Large intestine (tissue), 3 donors: ENCODE data around the gene ZNF230. TPM values are rescaled to one million over a fixed set of nuclear protein-coding genes. Genes with fewer than 3 reads are reported as not detected.

Experiments used
- DNase-seq, 2 donors: peaks; one replicate each; pipeline versions ENCODE4 v3.0.0 to v3.0.0-alpha.2; 2013
- H3K27ac ChIP-seq: one replicate; pipeline ENCODE4 v1.5.1; 2013; ENCODE audit warnings: low read length
- H3K27me3 ChIP-seq: 2 replicates; pipeline ENCODE4 v1.6.1; 2013; ENCODE audit warnings: low read length; ENCODE audit not compliant: control insufficient read depth, insufficient read depth
- H3K36me3 ChIP-seq: 2 replicates; pipeline ENCODE4 v1.6.1; 2013; ENCODE audit warnings: low read length; ENCODE audit not compliant: control insufficient read depth, insufficient read depth
- H3K4me1 ChIP-seq: one replicate; pipeline ENCODE4 v1.6.1; 2013; ENCODE audit warnings: low read length; ENCODE audit not compliant: control insufficient read depth, insufficient read depth
- H3K4me3 ChIP-seq: one replicate; pipeline ENCODE4 v1.5.1; 2013; ENCODE audit warnings: low read length
- H3K9me3 ChIP-seq: one replicate; pipeline ENCODE4 v1.6.1; 2013; ENCODE audit warnings: mild to moderate bottlenecking, low read depth, low read length, moderate library complexity; ENCODE audit not compliant: control insufficient read depth
- WGBS: methylation state at CpG from one replicate; pipeline ENCODE4 v1.1.5; 2013; ENCODE audit warnings: low lambda C conversion rate; ENCODE audit not compliant: insufficient coverage; 5-methylcytosine and 5-hydroxymethylcytosine counted together
- polyA plus RNA-seq: library from polyadenylated mRNA; unstranded; fragments of 120-200 nt; gene quantifications from one replicate; pipeline ENCODE4 v1.2.1, GENCODE V29; 2013

ZNF230 gene
- polyA plus RNA-seq, 1 donor = 5.7 TPM

DNA sequence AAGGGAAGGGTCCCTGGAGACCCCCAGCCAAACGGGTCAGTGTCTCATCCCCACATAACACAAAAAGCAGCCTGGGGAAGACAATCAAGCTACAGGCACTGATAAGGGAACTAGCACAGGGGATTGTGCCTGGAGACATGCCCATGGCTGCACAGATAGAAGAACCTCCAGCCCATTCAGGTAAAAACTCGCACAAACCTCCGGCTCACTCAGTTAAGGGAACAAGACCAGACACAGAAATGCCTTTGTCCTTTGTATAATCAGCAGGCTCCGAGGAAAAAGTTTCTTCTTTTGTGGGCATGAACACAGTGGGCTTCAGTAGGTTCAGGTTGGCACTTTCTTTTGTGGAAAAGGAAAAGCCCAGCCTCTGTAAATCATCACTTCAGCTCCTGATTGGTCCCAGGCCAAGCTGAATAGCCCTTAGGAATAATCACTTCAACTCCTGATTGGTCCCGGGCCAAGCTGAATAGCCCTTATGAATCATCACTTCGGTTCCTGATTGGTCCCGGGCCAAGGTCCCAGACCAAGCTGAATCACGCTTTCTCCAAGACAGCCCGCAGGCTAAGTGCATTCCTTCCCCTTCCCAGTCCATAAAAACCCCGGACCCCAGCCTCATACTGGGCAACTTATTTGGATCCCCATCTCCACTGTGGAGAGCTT lies 5.0 kb upstream of the ZNF230 start:
- no peak overlapping the region for H3K27ac ChIP-seq
- H3K36me3 ChIP-seq = peaks cover 25% of the 10 kb centered on the region
- DNase-seq = no peak
- no peak overlapping the region for H3K4me3 ChIP-seq
- no CpG with 5 or more reads among the region's 10 CpGs for WGBS
- no peaks in the 10 kb centered on the region for H3K9me3 ChIP-seq
- no peaks in the 10 kb centered on the region for H3K4me1 ChIP-seq
- no peaks in the 10 kb centered on the region for H3K27me3 ChIP-seq

DNA sequence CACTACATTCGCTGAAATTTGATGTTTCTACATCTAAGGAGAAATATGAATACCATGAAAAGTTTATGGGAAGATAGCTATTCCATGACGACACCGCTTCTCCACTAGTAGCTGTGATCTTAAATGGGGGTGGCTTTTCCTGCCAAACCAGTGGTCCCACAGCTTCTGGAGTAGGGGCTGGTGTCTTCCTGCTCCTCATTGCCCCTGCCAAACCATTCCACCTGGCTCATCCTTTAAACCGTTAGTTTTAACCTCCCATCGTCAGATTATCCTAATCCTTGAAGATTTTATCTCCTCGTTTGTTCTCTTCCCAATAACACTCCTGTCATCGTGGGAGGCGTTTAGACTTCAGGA lies 568 bp upstream of the ZNF230 start:
- Histone ChIP-seq H3K4me1 (peaks cover 3% of the 10 kb centered on the region), H3K9me3 (no peaks in the 10 kb centered on the region), H3K36me3 (peaks cover under 1% of the 10 kb centered on the region), H3K27ac (peak overlapping the region; percentile 78), H3K27me3 (no peaks in the 10 kb centered on the region), H3K4me3 (peak overlapping the region; percentile 81)
- 0% methylated on average over 2 of the region's 8 CpGs for WGBS
- no peak for DNase-seq

DNA sequence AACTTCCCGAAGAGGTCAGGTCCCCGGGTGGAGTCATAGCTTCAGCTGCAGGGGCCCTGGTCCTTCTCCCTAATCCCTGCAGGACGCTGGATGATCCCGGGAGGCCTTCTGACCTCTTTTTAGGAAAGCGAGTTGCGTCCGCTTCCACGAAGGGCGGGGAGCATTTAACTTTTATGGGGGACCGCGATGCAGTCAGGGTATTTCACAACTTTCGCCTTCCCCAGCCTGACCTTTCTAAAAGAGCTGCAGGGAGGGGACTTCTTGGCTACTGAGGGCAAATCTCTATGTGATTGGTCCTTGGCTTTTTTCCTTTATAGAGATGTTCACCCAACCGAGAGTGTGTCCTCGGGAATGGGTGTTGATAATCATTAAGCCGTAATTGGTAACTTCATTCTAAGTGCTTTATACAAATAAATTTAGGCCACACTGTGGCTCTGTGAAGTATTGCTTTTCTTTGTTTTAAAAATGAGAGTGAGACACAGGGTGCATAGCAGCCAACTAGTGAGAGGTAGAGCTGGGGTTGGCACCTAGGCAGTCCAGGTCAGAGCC lies 778 bp downstream of the ZNF230 start:
- Histone ChIP-seq H3K27me3 (no peaks in the 10 kb centered on the region), H3K9me3 (no peaks in the 10 kb centered on the region), H3K4me3 (peak overlapping the region; percentile 81), H3K4me1 (peaks cover 3% of the 10 kb centered on the region), H3K27ac (peak overlapping the region; percentile 78), H3K36me3 (peaks cover 14% of the 10 kb centered on the region)
- peak in 1 of 2 donors; percentile 46 for DNase-seq
- no CpG with 5 or more reads among the region's 15 CpGs for WGBS

DNA sequence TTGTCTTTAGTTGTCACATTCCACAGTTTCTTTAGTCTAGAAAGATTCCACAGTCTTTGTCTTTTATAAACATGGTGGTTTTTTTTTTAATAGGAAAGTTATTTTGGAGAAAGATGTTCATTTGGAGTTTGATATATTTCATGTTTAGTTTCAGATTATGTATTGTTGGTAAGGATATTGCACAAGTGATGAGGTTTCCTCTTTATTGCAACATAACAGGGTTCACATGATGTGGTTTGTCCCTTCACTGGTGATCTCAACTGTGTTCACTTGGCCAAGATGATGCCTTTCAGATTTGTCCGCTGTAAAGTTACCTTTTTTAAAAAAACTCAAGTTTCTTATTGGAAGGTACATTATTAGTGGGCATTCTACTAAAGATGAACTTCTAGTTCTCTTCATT lies 3.2 kb downstream of the ZNF230 start:
- Histone ChIP-seq H3K9me3 (peaks cover 10% of the 10 kb centered on the region), H3K36me3 (peaks cover 37% of the 10 kb centered on the region), H3K27me3 (no peaks in the 10 kb centered on the region), H3K4me1 (peaks cover 3% of the 10 kb centered on the region), H3K4me3 (no peak overlapping the region), H3K27ac (no peak overlapping the region)
- whole genome bisulfite sequencing = no CpG with 5 or more reads among the region's 1 CpG
- DNase-seq = no peak

DNA sequence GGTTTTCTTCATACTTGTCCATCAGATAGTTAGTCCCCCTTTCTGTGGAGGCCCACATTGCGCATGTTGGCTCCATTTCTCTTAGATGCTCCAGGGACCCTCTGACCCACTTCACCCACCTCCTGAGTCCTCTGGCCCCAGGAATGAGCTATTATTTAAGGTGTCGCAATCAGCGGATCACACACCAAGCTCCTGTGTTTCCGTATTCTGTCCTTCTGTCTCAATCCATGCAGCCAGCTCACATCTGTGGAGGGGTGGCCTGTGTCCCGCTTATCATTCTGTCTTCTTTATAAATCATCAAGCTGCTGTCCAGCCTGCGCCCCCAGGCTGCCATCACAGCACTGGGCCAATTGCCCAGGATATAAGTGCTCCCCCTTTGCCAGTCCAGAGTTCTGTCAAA lies 4.7 kb downstream of the ZNF230 start:
- no CpG with 5 or more reads among the region's 6 CpGs for WGBS
- Histone ChIP-seq H3K27me3 (no peaks in the 10 kb centered on the region), H3K4me3 (no peak overlapping the region), H3K36me3 (peaks cover 45% of the 10 kb centered on the region), H3K27ac (no peak overlapping the region), H3K9me3 (peaks cover 12% of the 10 kb centered on the region), H3K4me1 (peaks cover 3% of the 10 kb centered on the region)
- DNase-seq = no peak

DNA sequence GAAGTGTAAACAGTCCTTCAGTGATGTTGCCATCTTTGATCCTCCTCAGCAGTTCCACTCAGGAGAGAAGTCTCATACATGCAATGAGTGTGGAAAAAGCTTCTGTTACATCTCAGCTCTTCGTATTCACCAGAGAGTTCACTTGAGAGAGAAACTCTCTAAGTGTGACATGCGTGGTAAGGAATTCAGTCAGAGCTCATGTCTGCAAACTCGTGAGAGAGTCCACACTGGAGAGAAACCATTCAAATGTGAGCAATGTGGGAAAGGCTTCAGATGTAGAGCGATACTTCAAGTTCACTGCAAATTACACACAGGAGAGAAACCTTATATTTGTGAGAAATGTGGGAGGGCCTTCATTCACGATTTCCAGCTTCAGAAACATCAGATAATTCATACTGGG lies 7.7 kb downstream of the ZNF230 start:
- Histone ChIP-seq H3K4me3 (no peak overlapping the region), H3K4me1 (no peaks in the 10 kb centered on the region), H3K9me3 (peaks cover 12% of the 10 kb centered on the region), H3K36me3 (peaks cover 45% of the 10 kb centered on the region), H3K27me3 (no peaks in the 10 kb centered on the region), H3K27ac (no peak overlapping the region)
- DNase-seq = no peak
- no CpG with 5 or more reads among the region's 5 CpGs for WGBS

DNA sequence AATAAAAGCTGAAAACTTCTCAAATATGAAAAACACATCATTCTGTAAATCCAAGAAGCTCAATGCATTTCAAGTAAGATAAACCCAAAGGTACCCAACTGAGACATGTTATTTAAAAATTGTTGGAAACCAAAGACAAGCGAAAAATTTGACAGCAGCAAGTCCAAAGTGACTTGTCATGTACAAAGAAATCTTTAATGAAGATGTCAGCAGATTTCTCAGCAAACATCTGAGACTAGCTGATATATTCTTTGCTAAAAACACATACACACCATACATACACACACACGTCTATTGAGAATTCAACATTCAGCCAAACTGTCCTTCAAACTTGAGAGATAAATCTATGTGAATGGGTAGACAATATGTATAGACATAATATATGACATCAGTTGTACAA lies 16.7 kb downstream of the ZNF230 start:
- H3K4me1 ChIP-seq = no peaks in the 10 kb centered on the region
- H3K27me3 ChIP-seq = no peaks in the 10 kb centered on the region
- 20% methylated on average over 1 of the region's 2 CpGs for WGBS

DNA sequence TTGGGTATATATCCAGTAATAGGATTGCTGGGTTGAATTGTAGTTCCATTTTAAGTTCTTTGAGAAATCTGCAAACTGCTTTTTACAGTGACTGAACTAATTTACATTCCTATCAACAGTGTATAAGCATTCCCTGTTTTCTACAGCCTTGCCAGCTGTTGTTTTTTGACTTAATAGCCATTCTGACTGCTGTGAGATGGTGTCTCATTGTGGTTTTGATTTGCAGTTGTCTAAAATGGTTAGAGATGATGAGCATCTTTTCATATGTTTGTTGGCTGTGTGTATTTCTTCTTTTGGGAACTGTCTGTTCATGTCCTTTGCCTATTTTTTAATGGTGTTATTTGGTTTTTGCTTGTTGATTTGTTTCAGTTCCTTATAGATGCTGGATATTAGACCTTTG lies 18.5 kb downstream of the ZNF230 start:
- H3K27me3 ChIP-seq = no peaks in the 10 kb centered on the region
- H3K9me3 ChIP-seq = no peaks in the 10 kb centered on the region
- H3K4me3 ChIP-seq = no peak overlapping the region
- no peaks in the 10 kb centered on the region for H3K36me3 ChIP-seq
- no peak overlapping the region for H3K27ac ChIP-seq
- H3K4me1 ChIP-seq = no peaks in the 10 kb centered on the region
- DNase-seq = no peak

More for the DNA sequence above, 16.7 kb downstream of the ZNF230 start:
- H3K27ac ChIP-seq = no peak overlapping the region
- no peak for DNase-seq
- no peak overlapping the region for H3K4me3 ChIP-seq
- H3K36me3 ChIP-seq = no peaks in the 10 kb centered on the region
- H3K9me3 ChIP-seq = no peaks in the 10 kb centered on the region

DNA sequence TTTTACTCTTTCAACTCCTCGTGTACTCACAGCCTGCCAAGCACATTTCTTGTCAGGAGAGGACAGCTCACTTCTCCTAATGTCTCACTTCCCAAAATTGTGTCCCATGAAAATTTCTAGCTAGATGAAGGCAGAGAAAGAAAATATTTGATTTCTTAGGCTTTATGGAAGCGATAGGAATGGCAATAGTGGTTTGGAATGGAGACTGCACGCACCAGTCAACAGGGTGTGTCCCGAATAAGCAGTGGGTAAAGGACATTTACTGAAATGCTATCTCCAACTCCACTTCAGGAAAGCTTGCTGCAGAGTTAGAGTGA lies 22.1 kb downstream of the ZNF230 start:
- no peak for DNase-seq
- H3K27me3 ChIP-seq = no peaks in the 10 kb centered on the region
- H3K4me1 ChIP-seq = no peaks in the 10 kb centered on the region
- H3K4me3 ChIP-seq = peak overlapping the region; percentile 86
- H3K27ac ChIP-seq = no peak overlapping the region
- peaks cover 26% of the 10 kb centered on the region for H3K36me3 ChIP-seq
- WGBS = 63% methylated on average over 1 of the region's 4 CpGs
- peaks cover 4% of the 10 kb centered on the region for H3K9me3 ChIP-seq

DNA sequence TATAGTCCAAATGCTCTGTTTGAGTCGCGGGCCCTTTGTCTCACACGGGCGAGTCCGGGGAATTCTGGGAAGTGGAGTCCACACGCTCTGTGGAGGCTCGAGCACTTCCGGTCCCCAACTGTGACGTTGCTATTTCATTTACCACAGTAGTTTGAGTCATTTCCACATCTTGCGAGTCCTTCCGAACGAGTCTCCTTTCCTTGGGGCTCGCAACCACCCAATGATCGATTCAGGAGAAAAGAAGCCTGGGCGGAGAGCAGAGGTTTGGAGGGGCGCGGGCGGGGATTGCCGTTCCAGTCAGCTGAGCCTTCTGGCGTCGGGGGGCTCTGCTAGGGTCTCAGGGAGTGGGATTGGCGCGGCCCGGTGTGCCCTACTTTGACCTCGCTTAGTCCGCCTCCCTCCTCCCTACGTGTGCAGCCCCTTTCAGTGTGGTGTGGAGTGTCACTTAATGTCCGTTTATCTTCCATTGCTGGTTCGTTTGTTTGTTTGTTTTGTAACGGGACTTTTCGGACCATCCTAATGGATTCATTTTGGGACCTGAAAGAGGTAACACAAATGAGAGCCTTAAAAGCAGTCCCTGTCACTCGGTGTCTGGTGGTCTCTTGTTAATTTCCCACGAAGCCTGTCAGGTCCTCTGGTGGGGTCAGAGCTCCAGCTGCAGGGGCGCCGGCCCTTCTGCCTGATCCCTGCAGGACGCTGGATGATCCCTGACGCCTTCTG lies 22.6 kb downstream of the ZNF230 start, which contains the start of gene ZNF222:
Gene ZNF222, plus strand, starts transcription at position 163 of the 720 bp plus-strand sequence. Its CDS starts 58 bp downstream, at position 221.
- 0% methylated on average over 2 of the region's 37 CpGs for WGBS
- peak within 1 kb of the TSS; percentile 32 for H3K27ac ChIP-seq

More for the DNA sequence above, 22.6 kb downstream of the ZNF230 start, which contains the start of gene ZNF222:
- Histone ChIP-seq H3K36me3 (peaks cover 30% of the 10 kb centered on the region), H3K4me3 (peak within 1 kb of the TSS; percentile 86), H3K27me3 (no peaks in the 10 kb centered on the region), H3K4me1 (no peaks in the 10 kb centered on the region), H3K9me3 (peaks cover 4% of the 10 kb centered on the region)
- peak; percentile 80 to 89 for DNase-seq
